ENCODE results near the gene WDR70.

WDR70 gene

DNA sequence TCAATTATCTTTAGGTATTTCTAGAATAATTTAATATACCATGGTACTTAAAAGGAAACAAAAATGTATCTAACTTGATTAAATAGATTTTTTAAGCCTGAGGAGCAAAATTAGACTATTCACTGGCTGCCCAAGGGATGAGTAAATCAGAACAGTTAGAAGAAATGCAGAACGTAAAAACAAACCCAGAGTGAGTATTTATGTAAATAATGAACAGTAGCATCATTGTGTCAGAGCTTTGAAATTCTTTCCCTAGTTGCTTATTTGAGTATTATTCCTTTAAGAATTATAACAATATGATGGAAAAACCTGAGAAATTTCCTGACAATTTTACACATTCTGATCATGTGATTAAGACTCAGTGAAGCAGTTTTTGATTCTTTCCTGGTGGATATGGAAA lies 259.8 kb downstream of the WDR70 start:
- Histone ChIP-seq H2AFZ (ENCODE audit: low read length) (no peak overlapping the region), H3K4me1 (ENCODE audit: insufficient read depth, low read length, poor library complexity, severe bottlenecking) (peaks cover 10% of the 10 kb centered on the region), H3K4me2 (ENCODE audit: low read depth, low read length, poor library complexity, severe bottlenecking) (no peak overlapping the region), H3K36me3 (ENCODE audit: insufficient read depth, low read length) (no peaks in the 10 kb centered on the region), H3K27me3 (ENCODE audit: insufficient read depth, low read length, poor library complexity, severe bottlenecking) (no peaks in the 10 kb centered on the region), H3K79me2 (ENCODE audit: insufficient read depth, low read length) (no peaks in the 10 kb centered on the region), H3F3A (ENCODE audit: low read depth) (no peaks in the 10 kb centered on the region), H3K9me2 (replicated peaks; ENCODE audit: low read depth, low read length) (no peaks in the 10 kb centered on the region), H4K20me1 (ENCODE audit: insufficient read depth, low read length, poor library complexity, severe bottlenecking) (no peaks in the 10 kb centered on the region), H3K4me3 (ENCODE audit: low read length, poor library complexity, severe bottlenecking) (no peak overlapping the region), H3K9ac (ENCODE audit: low read depth, low read length, poor library complexity, severe bottlenecking) (no peak overlapping the region), H3K9me3 (ENCODE audit: insufficient read depth, low read depth, low read length) (no peaks in the 10 kb centered on the region)
- TF ChIP-seq EZH2phosphoT487 (IDR thresholded peaks at IDR 0.05; ENCODE audit: borderline replicate concordance), result no peak
- TF ChIP-seq, protein P1, sequence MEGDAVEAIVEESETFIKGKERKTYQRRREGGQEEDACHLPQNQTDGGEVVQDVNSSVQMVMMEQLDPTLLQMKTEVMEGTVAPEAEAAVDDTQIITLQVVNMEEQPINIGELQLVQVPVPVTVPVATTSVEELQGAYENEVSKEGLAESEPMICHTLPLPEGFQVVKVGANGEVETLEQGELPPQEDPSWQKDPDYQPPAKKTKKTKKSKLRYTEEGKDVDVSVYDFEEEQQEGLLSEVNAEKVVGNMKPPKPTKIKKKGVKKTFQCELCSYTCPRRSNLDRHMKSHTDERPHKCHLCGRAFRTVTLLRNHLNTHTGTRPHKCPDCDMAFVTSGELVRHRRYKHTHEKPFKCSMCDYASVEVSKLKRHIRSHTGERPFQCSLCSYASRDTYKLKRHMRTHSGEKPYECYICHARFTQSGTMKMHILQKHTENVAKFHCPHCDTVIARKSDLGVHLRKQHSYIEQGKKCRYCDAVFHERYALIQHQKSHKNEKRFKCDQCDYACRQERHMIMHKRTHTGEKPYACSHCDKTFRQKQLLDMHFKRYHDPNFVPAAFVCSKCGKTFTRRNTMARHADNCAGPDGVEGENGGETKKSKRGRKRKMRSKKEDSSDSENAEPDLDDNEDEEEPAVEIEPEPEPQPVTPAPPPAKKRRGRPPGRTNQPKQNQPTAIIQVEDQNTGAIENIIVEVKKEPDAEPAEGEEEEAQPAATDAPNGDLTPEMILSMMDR (conservative IDR thresholded peaks at IDR 0.05; ENCODE audit: low read length), result no peak

DNA sequence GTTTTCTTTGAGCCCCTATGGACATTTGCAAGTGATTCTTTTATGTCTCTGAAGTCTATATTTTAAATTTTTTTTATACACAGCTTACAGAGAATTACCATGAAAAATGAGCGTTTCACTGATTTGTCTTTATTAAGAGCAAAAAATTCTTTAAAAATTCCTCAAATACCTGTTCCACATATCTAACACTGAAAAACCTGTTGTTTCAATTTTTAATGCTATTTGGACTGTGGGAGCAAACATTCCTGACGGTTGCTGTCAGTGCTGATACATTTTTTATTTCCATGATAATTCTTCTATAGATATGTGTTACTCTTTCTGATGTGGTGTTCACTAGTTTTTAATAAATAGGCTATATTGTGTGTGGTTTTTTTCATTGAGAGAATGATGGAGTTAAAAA lies 261.0 kb downstream of the WDR70 start:
- H3K79me2 ChIP-seq (ENCODE audit: insufficient read depth, low read length), result no peaks in the 10 kb centered on the region
- H3F3A ChIP-seq (ENCODE audit: low read depth), result no peaks in the 10 kb centered on the region
- H3K4me2 ChIP-seq (ENCODE audit: low read depth, low read length, poor library complexity, severe bottlenecking), result no peak overlapping the region
- no peaks in the 10 kb centered on the region for H3K9me2 ChIP-seq (replicated peaks; ENCODE audit: low read depth, low read length)
- no peak overlapping the region for H2AFZ ChIP-seq (ENCODE audit: low read length)
- H3K9ac ChIP-seq (ENCODE audit: low read depth, low read length, poor library complexity, severe bottlenecking), result no peak overlapping the region
- no peak overlapping the region for H3K4me3 ChIP-seq (ENCODE audit: low read length, poor library complexity, severe bottlenecking)
- H3K9me3 ChIP-seq (ENCODE audit: insufficient read depth, low read depth, low read length), result peaks cover under 1% of the 10 kb centered on the region; the same call in 1 of the 2 replicates
- H3K27me3 ChIP-seq (ENCODE audit: insufficient read depth, low read length, poor library complexity, severe bottlenecking), result no peaks in the 10 kb centered on the region
- TF ChIP-seq EZH2phosphoT487 (IDR thresholded peaks at IDR 0.05; ENCODE audit: borderline replicate concordance), result no peak
- TF ChIP-seq, protein P1 (conservative IDR thresholded peaks at IDR 0.05; ENCODE audit: low read length), result no peak
- no peaks in the 10 kb centered on the region for H3K36me3 ChIP-seq (ENCODE audit: insufficient read depth, low read length)
- peaks cover 10% of the 10 kb centered on the region for H3K4me1 ChIP-seq (ENCODE audit: insufficient read depth, low read length, poor library complexity, severe bottlenecking)
- no peaks in the 10 kb centered on the region for H4K20me1 ChIP-seq (ENCODE audit: insufficient read depth, low read length, poor library complexity, severe bottlenecking)

DNA sequence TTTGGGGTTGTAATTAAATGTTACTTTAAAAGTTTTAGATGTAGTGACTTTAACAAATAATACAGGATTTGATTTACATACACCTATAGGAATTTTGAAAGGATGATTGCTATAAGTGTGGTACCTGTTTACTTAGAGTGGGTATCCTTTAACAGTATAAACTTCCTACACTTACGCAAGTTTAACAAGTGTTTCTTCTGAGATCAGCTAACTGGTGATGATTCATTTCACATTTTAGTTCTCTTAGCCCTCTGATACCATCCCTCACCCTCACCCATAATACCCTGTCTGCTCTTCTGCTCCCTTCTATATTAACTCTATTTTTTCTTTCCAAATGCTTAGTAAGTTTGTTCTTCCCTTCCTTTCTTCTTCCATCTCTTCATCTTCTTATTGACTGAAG lies 262.8 kb downstream of the WDR70 start:
- no peak for TF ChIP-seq EZH2phosphoT487 (IDR thresholded peaks at IDR 0.05; ENCODE audit: borderline replicate concordance)
- TF ChIP-seq, protein P1 (conservative IDR thresholded peaks at IDR 0.05; ENCODE audit: low read length), result no peak
- no peaks in the 10 kb centered on the region for H3K9me2 ChIP-seq (replicated peaks; ENCODE audit: low read depth, low read length)
- H3K9ac ChIP-seq (ENCODE audit: low read depth, low read length, poor library complexity, severe bottlenecking), result no peak overlapping the region
- no peaks in the 10 kb centered on the region for H3K36me3 ChIP-seq (ENCODE audit: insufficient read depth, low read length)
- peaks cover 10% of the 10 kb centered on the region for H3K4me1 ChIP-seq (ENCODE audit: insufficient read depth, low read length, poor library complexity, severe bottlenecking)
- no peaks in the 10 kb centered on the region for H4K20me1 ChIP-seq (ENCODE audit: insufficient read depth, low read length, poor library complexity, severe bottlenecking)
- H3K4me3 ChIP-seq (ENCODE audit: low read length, poor library complexity, severe bottlenecking), result no peak overlapping the region
- no peak overlapping the region for H3K4me2 ChIP-seq (ENCODE audit: low read depth, low read length, poor library complexity, severe bottlenecking)
- H3K79me2 ChIP-seq (ENCODE audit: insufficient read depth, low read length), result no peaks in the 10 kb centered on the region
- no peaks in the 10 kb centered on the region for H3K27me3 ChIP-seq (ENCODE audit: insufficient read depth, low read length, poor library complexity, severe bottlenecking)
- H2AFZ ChIP-seq (ENCODE audit: low read length), result no peak overlapping the region
- no peaks in the 10 kb centered on the region for H3F3A ChIP-seq (ENCODE audit: low read depth)
- peaks cover 6% of the 10 kb centered on the region; the same call in 1 of the 2 replicates for H3K9me3 ChIP-seq (ENCODE audit: insufficient read depth, low read depth, low read length)

All from Loucy (cell line).